Psoas muscle (tissue), 8 donors: ENCODE measurements around the gene CDHR4. TPM values are rescaled to one million over a fixed set of nuclear protein-coding genes. Genes with fewer than 3 reads are reported as not detected.
A peak's percentile ranks its signal among the peaks of the same experiment; 100 is the strongest.

ENCODE experiments used
- ATAC-seq, 4 donors: fragments of 200-7000 bp; cut with Tn5 transposase; one replicate each; pipeline ENCODE4 v1.9.1; 2020; ENCODE audit warnings: moderate library complexity in 3 of 4, mild to moderate bottlenecking in 2 of 4
- DNase-seq, 2 donors: peaks; one replicate each; pipeline ENCODE4 v3.0.0-alpha.2; 2020
- H3K27ac ChIP-seq: fragments of 200-600 bp; one replicate; pipeline ENCODE4 v1.8.0; 2022
- H3K27me3 ChIP-seq, 3 donors: fragments of 200-600 bp in 1 of 3; one replicate each; pipeline versions ENCODE4 v1.6.1 to v1.8.0; 2013 to 2022; ENCODE audit warnings: low read length in 2 of 3, mild to moderate bottlenecking in 2 of 3, moderate library complexity in 1 of 3; ENCODE audit not compliant: insufficient read depth in 3 of 3
- H3K36me3 ChIP-seq, 2 donors: fragments of 200-600 bp in 1 of 2; one replicate each; pipeline versions ENCODE4 v1.6.1 to v1.8.0; 2013 to 2022; ENCODE audit warnings: low read depth in 1 of 2, mild to moderate bottlenecking in 1 of 2, moderate library complexity in 1 of 2; ENCODE audit not compliant: insufficient read depth in 1 of 2
- H3K4me1 ChIP-seq: fragments of 200-600 bp; one replicate; pipeline ENCODE4 v1.8.0; 2022
- H3K4me3 ChIP-seq: fragments of 200-600 bp; one replicate; pipeline ENCODE4 v1.8.0; 2022; ENCODE audit warnings: mild to moderate bottlenecking
- H3K9me3 ChIP-seq: fragments of 200-600 bp; one replicate; pipeline ENCODE4 v1.8.0; 2022
- CTCF ChIP-seq: fragments of 200-600 bp; IDR thresholded peaks from one replicate; pipeline ENCODE4 v1.8.0; 2022; ENCODE audit warnings: antibody characterized with exemption
- WGBS, 3 donors: extraction: QIAGEN DNeasy Blood & Tissue Kit; methylation state at CpG; one replicate each; pipeline versions ENCODE4 v1.1.6 to v1.1.7; 2013; 5-methylcytosine and 5-hydroxymethylcytosine counted together
- intact Hi-C, 2 donors: fragments of 100-400 bp; cut with DNase I; formaldehyde crosslinking; loops; one replicate each; pipeline versions ENCODE4 v1.11.0 to v1.14.2; 2022
- polyA plus RNA-seq, 3 donors: library from polyadenylated mRNA; stranded (reverse); fragments of 200-250 nt; gene quantifications; one replicate each; pipeline ENCODE4 v1.2.3, GENCODE V29; 2013
- total RNA-seq, 4 donors: library from RNA; stranded (reverse); fragmentation: NEBNext Ultra II Directional in 2 of 4; extraction: Animal tissue kit (Norgen Biotek cat#: 25700) in 2 of 4; gene quantifications; one replicate each; pipeline versions ENCODE4 v1.2.1 to v1.2.4, GENCODE V29; 2021 to 2023
- donor health status: healthy with polysubstance abuse.
- donor health status: DM: no; HTN: no; CAD: no; lungs with moderate emphysema.
- donor health status: Bipolar disorder and iron deficiency.
- donor health status: healthy.
- donor health status: DM: yes; HTN: yes; CAD: no.
- donor health status: DM: no; HTN: no; CAD: no.
- donor health status: DM: no; HTN: no; CAD: no.
- donor health status: DM: yes; HTN: yes; CAD: no.

The CDHR4 gene
- total and polyA plus RNA-seq, 7 donors = 0.03 to 0.28 TPM; not detected in 5

- intact Hi-C loops = no loop called here
- WGBS, 3 donors = 96 to 99% (median 98%) methylated on average over 4 of the region's 4 CpGs
- no peak for TF ChIP-seq CTCF
- no peak for DNase-seq
- no peaks in the 10 kb centered on the region for H3K27me3 ChIP-seq
- no peaks in the 10 kb centered on the region for H3K9me3 ChIP-seq
- no peak overlapping the region for H3K4me3 ChIP-seq
- H3K27ac ChIP-seq = no peak overlapping the region
- peaks cover 0 to 2% of the 10 kb centered on the region in 2 donors for H3K36me3 ChIP-seq
- ATAC-seq = no peak
- peaks cover 2% of the 10 kb centered on the region for H3K4me1 ChIP-seq
Measured at GRCh38 chr3:49763981-49764380, 35.7 kb downstream of the CDHR4 start.

- no peak overlapping the region for H3K27ac ChIP-seq
- no peak for TF ChIP-seq CTCF
- ATAC-seq = peak in 2 of 4 donors; percentile 45 to 46
- 86 to 88% (median 87%) methylated on average over 3 of the region's 3 CpGs for WGBS, 3 donors
- intact Hi-C loops = no loop called here
- peaks cover 0 to 2% of the 10 kb centered on the region in 2 donors for H3K36me3 ChIP-seq
- no peaks in the 10 kb centered on the region for H3K9me3 ChIP-seq
- DNase-seq = no peak
- H3K4me1 ChIP-seq = peaks cover 14% of the 10 kb centered on the region
- no peaks in the 10 kb centered on the region for H3K27me3 ChIP-seq
- no peak overlapping the region for H3K4me3 ChIP-seq
Measured at GRCh38 chr3:49761661-49762060, 38.0 kb downstream of the CDHR4 start.

- DNase-seq (no peak), ATAC-seq (no peak)
- 30 to 36% (median 31%) methylated on average over 1 of the region's 1 CpG for WGBS, 3 donors
- TF ChIP-seq CTCF = no peak
- no peaks in the 10 kb centered on the region for H3K9me3 ChIP-seq
- no peaks in the 10 kb centered on the region for H3K27me3 ChIP-seq
- peaks cover 20% of the 10 kb centered on the region for H3K4me1 ChIP-seq
- H3K4me3 ChIP-seq = no peak overlapping the region
- H3K36me3 ChIP-seq = peaks cover 0 to 2% of the 10 kb centered on the region in 2 donors
- H3K27ac ChIP-seq = no peak overlapping the region
- intact Hi-C loops = no loop called here
Measured at GRCh38 chr3:49759226-49759625, 40.4 kb downstream of the CDHR4 start.

GRCh38 chr3:49757197-49757596 lies 42.5 kb downstream of the CDHR4 start:
- Histone ChIP-seq H3K4me1 (peaks cover 28% of the 10 kb centered on the region), H3K27ac (no peak overlapping the region), H3K36me3 (no peaks in the 10 kb centered on the region), H3K27me3 (no peaks in the 10 kb centered on the region), H3K9me3 (no peaks in the 10 kb centered on the region), H3K4me3 (no peak overlapping the region)
- 62 to 65% (median 63%) methylated on average over 2 of the region's 2 CpGs for WGBS, 3 donors
- DNase-seq (no peak), ATAC-seq (no peak)
- TF ChIP-seq CTCF = no peak
- intact Hi-C loops = no loop called here

- Histone ChIP-seq H3K4me3 (no peak overlapping the region), H3K27me3 (no peaks in the 10 kb centered on the region), H3K9me3 (no peaks in the 10 kb centered on the region), H3K27ac (no peak overlapping the region), H3K36me3 (peaks cover 0 to 4% of the 10 kb centered on the region in 2 donors), H3K4me1 (peaks cover 28% of the 10 kb centered on the region)
- TF ChIP-seq CTCF = no peak
- DNase-seq (no peak), ATAC-seq (no peak)
- intact Hi-C loops = no loop called here
- WGBS, 3 donors = 52 to 64% (median 59%) methylated on average over 1 of the region's 1 CpG
Measured at GRCh38 chr3:49756036-49756435, 43.6 kb downstream of the CDHR4 start.
